Fibroblast of skin of right quadriceps (primary cell): Measurements from ENCODE around the gene RBM20.
"Not testable (repeated sequence)": the region's sequence is repeated elsewhere in the genome, so short reads cannot be mapped to it uniquely, and the experiment has no call there.

Source experiments
- DNase-seq: peaks from one replicate; pipeline ENCODE4 v3.0.0-alpha.2; 2013

RBM20 gene

GRCh38 chr10:110860576-110861241, 216.6 kb downstream of the RBM20 start:
- DNase-seq, result no peak

GRCh38 chr10:110861476-110861875, 217.3 kb downstream of the RBM20 start:
- no peak for DNase-seq

GRCh38 chr10:110861930-110862649, 218.0 kb downstream of the RBM20 start:
- DNase-seq, result no peak

DNA sequence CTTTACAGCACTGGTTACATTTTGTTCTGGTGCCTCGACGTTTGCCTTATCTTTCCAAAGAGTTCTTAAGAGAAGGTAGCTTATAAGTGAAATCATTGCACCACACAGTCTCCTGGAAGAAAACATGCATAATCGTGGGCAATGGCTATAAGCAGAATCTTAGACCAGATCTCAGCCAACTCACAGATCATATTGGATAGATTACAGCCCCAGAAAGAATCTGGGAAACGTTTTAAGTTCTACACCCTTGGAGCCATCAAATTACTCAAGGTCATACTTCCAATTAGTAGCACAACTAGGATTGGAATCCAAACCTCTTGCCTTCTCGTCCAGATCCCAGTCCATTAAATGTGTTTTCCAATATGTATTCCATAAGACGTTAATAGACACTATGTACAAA, 218.8 kb downstream of the RBM20 start:
- no peak for DNase-seq

DNA sequence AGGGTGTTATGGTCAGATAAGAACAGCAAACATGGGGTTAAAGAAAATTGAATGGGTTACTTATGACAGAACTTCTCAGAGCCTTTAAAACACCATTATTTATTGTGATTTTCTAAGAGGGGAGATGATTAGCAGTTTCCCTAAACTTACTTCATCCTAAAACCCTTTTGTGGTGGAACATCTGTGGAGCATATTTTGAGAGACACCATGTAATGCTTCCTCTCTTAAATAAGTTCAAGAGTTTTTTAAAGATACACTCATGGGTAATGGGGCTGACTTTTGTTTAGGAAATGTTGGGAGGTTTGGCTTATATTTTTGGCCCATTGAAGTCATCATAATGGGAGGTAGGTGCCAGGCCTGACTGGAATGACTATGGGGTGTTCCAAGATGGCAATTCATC, 219.2 kb downstream of the RBM20 start:
- DNase-seq, result no peak

DNA sequence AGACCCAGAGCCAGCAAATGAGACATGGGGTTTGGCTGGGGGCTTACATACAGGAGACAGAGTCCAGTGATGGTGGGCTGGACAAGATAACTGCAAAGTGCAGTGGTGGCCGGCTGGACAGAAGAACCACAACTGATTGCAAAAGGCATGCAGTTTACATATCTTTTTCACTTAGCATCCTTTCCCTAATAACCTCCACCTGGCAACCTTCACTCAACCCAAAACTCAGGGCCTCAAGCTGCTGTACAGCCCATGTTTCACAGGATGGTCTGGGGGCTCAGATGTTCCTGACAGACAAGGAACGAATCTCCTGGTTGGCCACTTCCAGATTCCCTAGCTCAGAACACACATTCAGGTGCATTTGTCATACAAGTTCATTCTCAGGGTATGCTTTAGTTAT, 219.8 kb downstream of the RBM20 start:
- no peak for DNase-seq

DNA sequence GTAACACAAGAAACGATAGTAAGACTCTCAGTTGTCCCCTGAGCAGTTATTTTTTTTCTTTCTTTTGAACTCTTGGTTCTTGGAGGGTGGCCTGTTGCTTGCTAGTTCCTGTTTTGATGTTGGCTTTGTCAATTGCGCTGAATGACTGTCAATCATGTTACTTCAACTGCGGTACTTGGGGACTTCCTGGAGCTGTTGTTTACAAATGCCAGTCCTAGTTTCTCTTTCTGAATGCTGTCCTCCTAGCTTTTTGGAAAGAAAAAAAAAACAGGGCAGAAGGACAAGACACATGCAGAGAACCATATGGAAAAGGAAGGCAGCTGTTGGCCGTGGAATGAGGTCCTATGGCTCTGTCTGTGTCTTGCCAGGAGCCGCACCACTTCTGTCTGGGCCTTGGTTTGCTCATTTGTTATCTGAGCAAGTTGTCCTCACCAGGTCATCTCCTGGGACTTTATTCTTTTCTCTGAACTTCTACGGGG, 220.6 kb downstream of the RBM20 start:
- no peak for DNase-seq

DNA sequence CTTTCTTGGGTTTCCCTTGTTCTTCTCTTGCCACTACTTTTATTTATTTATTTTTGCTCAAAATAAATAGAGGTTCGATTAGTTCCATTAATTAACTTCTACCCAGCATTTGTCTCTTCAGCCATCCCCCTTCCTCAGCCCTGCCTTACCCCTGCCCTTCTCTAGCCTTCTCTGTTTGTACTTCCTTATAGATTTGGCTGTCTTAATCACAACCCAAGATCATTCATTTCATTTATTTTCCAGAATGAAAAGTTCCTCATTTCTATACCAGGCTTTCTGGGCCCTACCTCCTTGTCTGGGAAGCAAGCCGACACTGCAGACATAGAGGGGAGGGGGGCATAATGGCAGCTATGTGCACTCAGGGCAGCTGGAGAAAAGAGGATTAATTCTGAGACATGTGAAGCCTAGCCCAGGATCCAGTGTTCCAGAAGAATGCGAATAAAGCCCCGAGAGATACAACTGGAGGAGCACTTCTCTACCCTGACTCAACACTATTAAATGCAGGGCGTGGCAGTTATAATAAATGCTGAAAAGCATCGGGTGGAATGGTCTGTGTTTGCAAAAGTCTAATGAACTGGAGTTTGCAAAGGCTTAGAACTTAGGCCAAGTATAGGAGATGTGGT, 221.2 kb downstream of the RBM20 start:
- peak; percentile 76 for DNase-seq

DNA sequence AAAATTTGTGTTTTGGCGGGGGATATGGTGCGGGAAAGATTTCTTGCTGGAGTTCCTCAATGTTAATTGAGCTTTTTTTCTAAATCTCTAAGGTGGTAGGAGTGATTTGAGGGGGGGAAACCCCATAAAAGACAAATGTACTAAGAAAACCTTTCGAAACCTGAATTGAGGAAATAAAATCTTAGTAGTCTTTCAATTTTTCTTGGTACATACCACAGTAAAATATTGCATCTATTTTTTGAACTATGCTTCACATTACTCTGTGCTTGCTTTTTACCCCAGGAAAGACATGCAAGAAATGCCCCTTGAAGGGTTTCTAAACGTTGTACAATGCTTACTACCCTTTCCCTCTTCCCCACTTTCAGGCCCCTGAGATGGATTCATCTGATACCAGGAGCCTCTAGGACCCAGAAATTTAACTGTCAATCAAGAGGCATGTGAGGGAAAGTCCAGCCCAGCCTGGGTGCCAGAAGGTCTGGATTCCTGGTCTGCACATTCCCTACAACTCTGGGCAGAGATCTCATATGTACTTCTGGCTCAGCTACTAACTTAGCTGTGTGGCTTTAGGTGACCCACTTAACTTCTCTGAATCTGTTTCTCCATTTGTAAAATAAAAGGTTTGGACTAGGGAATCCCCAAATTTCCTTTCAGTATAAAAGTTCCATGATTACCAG, 221.8 kb downstream of the RBM20 start:
- DNase-seq, result no peak

DNA sequence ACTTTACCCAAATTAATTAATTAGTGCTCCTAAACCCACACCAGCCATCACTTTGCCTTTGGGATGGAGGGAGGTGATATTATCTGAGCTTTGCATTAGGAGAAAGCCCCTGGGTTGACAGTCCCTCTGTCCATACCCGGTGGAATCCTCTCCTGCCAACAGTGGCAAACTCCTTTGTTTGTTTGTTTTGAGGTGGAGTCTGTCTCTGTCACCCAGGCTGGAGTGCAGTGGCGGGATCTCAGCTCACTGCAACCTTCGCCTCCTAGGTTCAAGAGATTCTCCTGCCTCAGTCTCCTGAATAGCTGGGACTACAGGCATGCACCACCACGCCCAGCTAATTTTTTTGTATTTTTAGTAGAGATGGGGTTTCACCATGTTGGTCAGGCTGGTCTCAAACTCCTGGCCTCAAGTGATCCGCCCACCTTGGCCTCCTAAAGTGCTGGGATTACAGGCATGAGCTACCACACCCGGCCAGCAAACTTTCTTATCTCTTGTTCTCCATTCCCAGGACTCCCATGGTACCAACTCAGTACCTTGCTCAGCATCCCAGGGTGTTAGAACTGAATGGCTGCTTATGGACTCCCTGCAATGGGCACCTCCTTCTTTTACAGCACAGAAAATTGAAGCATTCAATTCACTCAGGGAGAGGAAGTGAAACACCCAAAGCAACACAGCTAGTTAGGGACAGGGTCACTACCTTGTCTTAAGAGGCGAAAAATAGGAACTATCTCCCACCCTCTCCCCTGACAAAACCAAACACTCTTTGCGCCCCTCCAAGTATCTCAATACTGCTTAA, 223.1 kb downstream of the RBM20 start:
- not testable (repeated sequence) for DNase-seq

DNA sequence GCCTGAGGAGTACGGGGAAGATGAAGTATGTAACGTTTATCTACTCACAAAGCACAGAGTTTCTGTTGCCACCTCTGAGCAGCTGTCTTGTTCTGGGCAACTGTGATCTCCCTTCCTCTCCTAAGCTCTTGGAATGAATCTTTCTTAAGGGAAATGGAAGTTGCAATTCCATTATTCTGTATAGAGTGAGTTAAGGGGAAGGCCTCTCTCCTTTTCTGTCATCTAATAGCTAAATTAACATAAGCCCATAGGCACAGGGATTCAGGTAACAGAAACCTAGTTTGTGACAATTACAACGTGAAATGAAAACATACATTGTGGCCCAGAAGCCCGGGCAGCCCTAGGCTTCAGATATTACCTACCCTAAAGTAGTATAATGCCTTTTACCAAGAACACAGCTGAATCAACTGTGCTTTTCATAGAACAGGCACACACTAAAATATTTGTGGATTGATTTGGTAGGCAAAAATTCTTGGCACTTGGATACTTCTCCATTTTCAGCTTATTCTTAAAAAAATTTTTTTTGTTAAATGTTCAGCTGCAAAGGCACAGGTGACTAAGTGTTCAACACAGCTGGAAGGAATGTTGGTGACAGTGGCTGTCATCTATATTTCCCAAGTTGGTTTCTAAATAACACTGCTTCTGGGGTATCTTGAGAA, 223.8 kb downstream of the RBM20 start:
- DNase-seq, result no peak

GRCh38 chr10:110868981-110869380, 224.8 kb downstream of the RBM20 start:
- no peak for DNase-seq

- no peak for DNase-seq
These were observed 226.7 kb downstream of the RBM20 start for GRCh38 chr10:110870823-110871297.

GRCh38 chr10:110871298-110872084, 227.4 kb downstream of the RBM20 start, which contains the start of gene PDCD4:
PDCD4 (plus strand) TSS chr10:110871928; CDS start chr10:110876028, 4,100 bp downstream.
- peak; percentile 98 for DNase-seq

DNA sequence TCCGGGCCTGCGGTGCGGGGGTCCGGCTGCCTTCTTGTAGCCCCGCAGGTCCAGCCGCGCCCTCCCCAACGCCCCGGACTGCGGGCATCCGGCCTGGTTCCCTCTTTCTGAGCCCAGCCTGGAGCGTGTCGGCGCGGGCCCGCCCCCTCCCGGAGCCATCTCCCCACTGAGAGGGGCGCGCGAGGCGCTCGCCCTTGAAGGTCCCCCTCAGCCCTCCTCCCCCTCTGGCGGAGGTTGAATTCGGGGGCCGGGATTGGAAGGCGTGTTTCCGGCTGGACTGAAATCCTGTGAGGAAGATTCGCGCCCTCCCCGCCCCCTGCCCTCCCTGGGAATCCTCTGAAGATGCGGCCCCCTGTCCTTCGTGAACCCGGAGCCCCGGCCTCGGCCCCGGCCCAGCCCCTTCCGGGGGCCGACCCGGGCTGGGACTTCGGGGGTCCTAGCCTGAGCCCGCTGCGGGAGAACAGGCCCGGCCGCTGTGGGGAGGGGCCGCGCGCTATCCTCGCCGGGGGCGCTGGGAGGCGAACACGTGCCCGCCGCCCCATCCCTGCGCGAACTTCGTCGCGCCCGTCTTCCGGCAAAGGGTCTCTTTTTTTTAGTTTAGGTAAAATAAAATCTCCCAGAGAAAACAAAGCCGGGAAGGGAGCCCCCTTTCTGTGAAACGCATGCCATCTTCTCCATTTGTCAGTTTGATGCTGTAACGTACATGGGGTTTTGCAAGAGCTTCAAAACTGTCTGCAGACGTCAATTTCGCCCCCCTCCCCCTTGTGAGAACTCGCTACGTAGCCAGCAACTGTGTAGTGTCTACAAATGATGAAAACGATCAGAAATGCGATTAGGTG, 228.2 kb downstream of the RBM20 start:
- DNase-seq, result peak; percentile 84

DNA sequence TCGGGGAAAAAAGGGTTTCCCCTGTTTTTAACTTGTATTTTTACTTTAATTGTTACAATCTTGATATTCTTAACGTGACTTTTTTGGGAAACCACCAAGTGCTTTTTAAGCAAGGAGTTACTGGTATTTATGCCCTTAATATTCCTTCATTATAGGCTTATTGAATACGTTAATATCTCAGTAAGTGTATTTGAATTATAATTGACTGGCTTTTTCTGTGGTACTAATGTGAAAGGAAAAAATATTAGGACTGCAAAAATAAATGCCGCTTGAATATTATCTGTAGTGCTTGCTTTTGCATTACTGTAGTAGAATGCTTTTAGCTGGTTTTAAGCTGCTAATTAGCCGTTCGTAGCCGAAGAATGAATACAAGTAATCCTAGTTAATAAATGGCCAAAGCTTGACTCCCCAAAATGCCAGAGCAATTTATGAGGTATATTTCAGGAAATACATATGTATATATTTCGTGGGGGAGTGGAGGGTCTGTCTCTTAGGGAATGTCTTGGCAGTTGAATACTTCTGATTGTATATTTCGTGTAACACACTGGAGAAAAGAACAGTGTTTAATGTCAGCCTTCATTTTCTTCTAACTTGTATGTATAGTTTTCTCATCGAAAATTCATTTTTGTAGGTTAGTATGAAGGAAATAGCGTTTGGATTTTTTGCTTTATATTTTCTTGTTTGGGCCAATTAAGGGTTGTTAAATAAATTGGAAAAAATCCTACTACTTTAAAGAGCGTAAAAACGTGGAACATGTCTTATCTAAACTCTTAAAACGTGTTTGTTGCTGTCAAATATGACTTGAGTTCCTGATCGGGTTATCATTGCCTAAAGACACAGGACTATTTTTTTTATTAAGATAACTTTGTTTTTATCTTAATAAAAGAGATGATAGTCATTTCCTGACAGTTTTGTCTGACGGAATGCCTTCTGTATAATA, 229.1 kb downstream of the RBM20 start:
- DNase-seq, result no peak

GRCh38 chr10:110873951-110874350, 229.8 kb downstream of the RBM20 start:
- DNase-seq, result no peak

DNA sequence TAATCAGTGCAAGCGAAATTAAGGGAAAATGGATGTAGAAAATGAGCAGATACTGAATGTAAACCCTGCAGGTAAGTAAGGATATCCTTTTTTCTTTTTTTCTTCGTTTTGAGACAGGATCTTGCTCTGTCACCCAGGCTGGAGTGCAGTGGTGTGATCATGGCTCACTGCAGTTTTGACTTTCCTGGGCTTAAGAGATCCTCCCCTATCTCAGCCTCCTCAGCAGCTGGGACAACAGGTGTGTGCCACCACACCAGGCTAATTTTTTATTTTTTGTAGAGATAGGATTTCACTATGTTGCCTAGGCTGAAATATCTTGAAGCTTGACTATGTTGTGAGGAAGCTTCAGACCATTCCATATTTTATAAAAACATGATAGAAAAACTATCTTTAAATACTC, 231.9 kb downstream of the RBM20 start:
- DNase-seq, result no peak

DNA sequence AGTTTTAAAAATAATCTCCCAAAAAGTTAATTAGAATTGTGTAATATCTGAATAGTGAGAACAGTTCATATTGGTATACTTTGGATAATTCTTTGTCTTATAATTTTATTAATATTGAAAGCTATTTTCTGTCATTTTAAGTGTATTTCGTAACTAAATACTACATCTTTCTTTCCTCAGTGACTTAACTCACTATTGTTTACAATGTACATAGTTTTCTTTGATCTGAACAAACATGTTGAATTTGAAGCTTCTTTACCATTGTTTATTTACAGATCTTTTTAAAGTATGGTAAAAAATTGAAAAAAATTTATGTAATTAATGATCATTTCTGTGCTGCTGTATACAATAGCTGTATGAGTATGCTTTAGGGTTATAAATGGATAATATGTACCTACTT, 232.7 kb downstream of the RBM20 start:
- DNase-seq, result no peak
